Neural progenitor cell (in vitro differentiated cells): ENCODE data around the gene TRIOBP. TPM values are rescaled to one million over a fixed set of nuclear protein-coding genes. Genes with fewer than 3 reads are reported as not detected.

Source experiments
- DNase-seq: peaks from one replicate; pipeline ENCODE4 v3.0.0-alpha.2; 2016; ENCODE audit warnings: low spot score
- H2AFZ ChIP-seq: fragments of 200-600 bp; sonication (generic); replicated peaks from 2 replicates; pipeline ENCODE4 v1.6.1; 2016; ENCODE audit warnings: antibody characterized with exemption
- H3F3A ChIP-seq: fragments of 200-600 bp; sonication (generic); 2 replicates; pipeline ENCODE4 v1.6.1; 2016; ENCODE audit warnings: antibody characterized with exemption, low read depth
- H3K27ac ChIP-seq: fragments of 200-600 bp; sonication (generic); 2 replicates; pipeline ENCODE4 v1.5.1; 2016; ENCODE audit warnings: mild to moderate bottlenecking
- H3K27me3 ChIP-seq: fragments of 200-600 bp; sonication (generic); 2 replicates; pipeline ENCODE4 v1.6.1; 2016; ENCODE audit warnings: mild to moderate bottlenecking, moderate library complexity
- H3K36me3 ChIP-seq: fragments of 200-600 bp; sonication (generic); 2 replicates; pipeline ENCODE4 v1.5.1; 2016
- H3K4me1 ChIP-seq: fragments of 200-600 bp; sonication (generic); 2 replicates; pipeline ENCODE4 v1.6.1; 2016; ENCODE audit warnings: mixed run types
- H3K4me2 ChIP-seq: fragments of 200-600 bp; sonication (generic); 2 replicates; pipeline ENCODE4 v1.6.1; 2016
- H3K4me3 ChIP-seq: fragments of 200-600 bp; sonication (generic); 2 replicates; pipeline ENCODE4 v1.5.1; 2016
- H3K79me2 ChIP-seq: fragments of 200-600 bp; sonication (generic); 2 replicates; pipeline ENCODE4 v1.6.1; 2016; ENCODE audit warnings: low read depth
- H3K9ac ChIP-seq: fragments of 200-600 bp; sonication (generic); 2 replicates; pipeline ENCODE4 v1.6.1; 2016
- H3K9me3 ChIP-seq: fragments of 200-600 bp; sonication (generic); 2 replicates; pipeline ENCODE4 v1.5.1; 2016; ENCODE audit warnings: low read depth
- H4K20me1 ChIP-seq: fragments of 200-600 bp; sonication (generic); 2 replicates; pipeline ENCODE4 v1.6.1; 2016; ENCODE audit warnings: low read depth
- H3K27ac Mint-ChIP-seq: 3 replicates; pipeline ENCODE4 v1.8.0; 2021; ENCODE audit warnings: mixed read lengths
- H3K27me3 Mint-ChIP-seq: 2 replicates; pipeline ENCODE4 v1.8.0; 2022; ENCODE audit warnings: low read depth, mild to moderate bottlenecking, inconsistent platforms, moderate library complexity, mixed read lengths; ENCODE audit not compliant: insufficient read depth
- H3K36me3 Mint-ChIP-seq: 3 replicates; pipeline ENCODE4 v1.8.0; 2021; ENCODE audit warnings: mixed read lengths
- H3K4me1 Mint-ChIP-seq: 3 replicates; pipeline ENCODE4 v1.8.0; 2021; ENCODE audit warnings: mixed read lengths
- H3K4me3 Mint-ChIP-seq: 3 replicates; pipeline ENCODE4 v1.8.0; 2021; ENCODE audit warnings: mild to moderate bottlenecking, moderate library complexity, mixed read lengths
- H3K9me3 Mint-ChIP-seq: 3 replicates; pipeline ENCODE4 v1.8.0; 2020; ENCODE audit warnings: mixed read lengths
- CTCF ChIP-seq: fragments of 200-600 bp; sonication (generic); IDR thresholded peaks from 2 replicates; pipeline ENCODE4 v1.5.1; 2017; ENCODE audit warnings: antibody characterized with exemption, mild to moderate bottlenecking
- EZH2 ChIP-seq: fragments of 200-600 bp; sonication (generic); IDR thresholded peaks from 2 replicates; pipeline ENCODE4 v1.6.1; 2017; ENCODE audit warnings: antibody characterized with exemption, mild to moderate bottlenecking, moderate library complexity
- EZH2phosphoT487 ChIP-seq: fragments of 200-600 bp; sonication (generic); IDR thresholded peaks from 2 replicates; pipeline ENCODE4 v1.6.1; 2017; ENCODE audit warnings: antibody characterized with exemption
- total RNA-seq: library from RNA; depleted of rRNA; stranded (reverse); fragments of >200 nt; gene quantifications from 2 replicates; pipeline ENCODE4 v1.2.3, GENCODE V29; 2015; ENCODE audit warnings: low replicate concordance

The TRIOBP gene
- total RNA-seq, 1 donor from 2014 or later, result 25.2 TPM

- peaks cover 6% of the 10 kb centered on the region for H3F3A ChIP-seq
- H3K79me2 ChIP-seq, result peaks cover 18% of the 10 kb centered on the region
- H3K9ac ChIP-seq, result no peak overlapping the region
- TF ChIP-seq EZH2 (no peak), EZH2phosphoT487 (no peak), CTCF (no peak)
- peaks cover 14% of the 10 kb centered on the region for H3K4me1 Mint-ChIP-seq
- DNase-seq, result no peak
- no peaks in the 10 kb centered on the region for H3K27me3 ChIP-seq
- H3K4me3 ChIP-seq, result no peak overlapping the region
- no peaks in the 10 kb centered on the region for H3K9me3 ChIP-seq
- H3K27me3 Mint-ChIP-seq, result peaks cover 2% of the 10 kb centered on the region
- no peak overlapping the region for H2AFZ ChIP-seq
- no peaks in the 10 kb centered on the region for H3K9me3 Mint-ChIP-seq
- H3K4me2 ChIP-seq, result no peak overlapping the region
- H3K36me3 Mint-ChIP-seq, result peaks cover 16% of the 10 kb centered on the region
- no peak overlapping the region for H3K4me3 Mint-ChIP-seq
- no peaks in the 10 kb centered on the region for H3K36me3 ChIP-seq
- peaks cover 15% of the 10 kb centered on the region for H3K4me1 ChIP-seq
- peaks cover 48% of the 10 kb centered on the region for H4K20me1 ChIP-seq
- no peak overlapping the region for H3K27ac ChIP-seq
- no peak overlapping the region for H3K27ac Mint-ChIP-seq
Observed at GRCh38 chr22:37753746-37754145, 56.9 kb downstream of the TRIOBP start.

DNA sequence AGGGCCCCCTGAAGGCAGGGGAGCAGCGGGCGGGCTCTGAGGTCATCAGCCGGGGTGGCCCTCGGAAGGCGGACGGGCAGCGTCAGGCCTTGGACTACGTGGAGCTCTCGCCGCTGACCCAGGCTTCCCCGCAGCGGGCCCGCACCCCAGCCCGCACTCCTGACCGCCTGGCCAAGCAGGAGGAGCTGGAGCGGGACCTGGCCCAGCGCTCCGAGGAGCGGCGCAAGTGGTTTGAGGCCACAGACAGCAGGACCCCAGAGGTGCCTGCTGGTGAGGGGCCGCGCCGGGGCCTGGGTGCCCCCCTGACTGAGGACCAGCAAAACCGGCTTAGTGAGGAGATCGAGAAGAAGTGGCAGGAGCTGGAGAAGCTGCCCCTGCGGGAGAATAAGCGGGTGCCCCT, 60.8 kb downstream of the TRIOBP start:
- Mint-ChIP-seq H3K36me3 (peaks cover 21% of the 10 kb centered on the region), H3K4me3 (no peak overlapping the region), H3K9me3 (no peaks in the 10 kb centered on the region), H3K27me3 (peaks cover 4% of the 10 kb centered on the region), H3K27ac (no peak overlapping the region), H3K4me1 (no peaks in the 10 kb centered on the region)
- no peak overlapping the region for H3K9ac ChIP-seq
- H3K79me2 ChIP-seq, result no peaks in the 10 kb centered on the region
- no peak overlapping the region for H3K4me2 ChIP-seq
- no peaks in the 10 kb centered on the region for H3K9me3 ChIP-seq
- no peak overlapping the region for H3K4me3 ChIP-seq
- no peaks in the 10 kb centered on the region for H3K27me3 ChIP-seq
- no peak for DNase-seq
- H3F3A ChIP-seq, result no peaks in the 10 kb centered on the region
- H3K36me3 ChIP-seq, result no peaks in the 10 kb centered on the region
- no peak overlapping the region for H3K27ac ChIP-seq
- H3K4me1 ChIP-seq, result no peaks in the 10 kb centered on the region
- no peak overlapping the region for H2AFZ ChIP-seq
- TF ChIP-seq CTCF (no peak), EZH2phosphoT487 (no peak), EZH2 (no peak)
- peaks cover 13% of the 10 kb centered on the region for H4K20me1 ChIP-seq

GRCh38 chr22:37758694-37759093, 61.8 kb downstream of the TRIOBP start:
- H3K9me3 Mint-ChIP-seq, result no peaks in the 10 kb centered on the region
- Histone ChIP-seq H3K4me2 (no peak overlapping the region), H3F3A (no peaks in the 10 kb centered on the region), H2AFZ (no peak overlapping the region), H3K9ac (no peak overlapping the region), H3K36me3 (no peaks in the 10 kb centered on the region), H3K27ac (no peak overlapping the region), H3K79me2 (no peaks in the 10 kb centered on the region), H4K20me1 (peaks cover 7% of the 10 kb centered on the region), H3K4me3 (no peak overlapping the region), H3K4me1 (no peaks in the 10 kb centered on the region), H3K27me3 (no peaks in the 10 kb centered on the region), H3K9me3 (no peaks in the 10 kb centered on the region)
- no peaks in the 10 kb centered on the region for H3K4me1 Mint-ChIP-seq
- H3K36me3 Mint-ChIP-seq, result peaks cover 19% of the 10 kb centered on the region
- DNase-seq, result no peak
- H3K4me3 Mint-ChIP-seq, result no peak overlapping the region
- TF ChIP-seq CTCF, result no peak
- TF ChIP-seq EZH2phosphoT487, result no peak
- TF ChIP-seq EZH2, result no peak
- H3K27ac Mint-ChIP-seq, result no peak overlapping the region
- H3K27me3 Mint-ChIP-seq, result peaks cover 2% of the 10 kb centered on the region
